HG03565 (cell line): ENCODE data around the gene SNX25.
"Not testable (repeated sequence)": the region's sequence is repeated elsewhere in the genome, so short reads cannot be mapped to it uniquely, and the experiment has no call there.

Experiments used
- ATAC-seq: cut with Tn5 transposase; IDR thresholded peaks from one replicate; pipeline ENCODE4 v1.9.1; 2021; ENCODE audit warnings: mild to moderate bottlenecking, moderate library complexity; ENCODE audit not compliant: unreplicated experiment

Gene SNX25

DNA sequence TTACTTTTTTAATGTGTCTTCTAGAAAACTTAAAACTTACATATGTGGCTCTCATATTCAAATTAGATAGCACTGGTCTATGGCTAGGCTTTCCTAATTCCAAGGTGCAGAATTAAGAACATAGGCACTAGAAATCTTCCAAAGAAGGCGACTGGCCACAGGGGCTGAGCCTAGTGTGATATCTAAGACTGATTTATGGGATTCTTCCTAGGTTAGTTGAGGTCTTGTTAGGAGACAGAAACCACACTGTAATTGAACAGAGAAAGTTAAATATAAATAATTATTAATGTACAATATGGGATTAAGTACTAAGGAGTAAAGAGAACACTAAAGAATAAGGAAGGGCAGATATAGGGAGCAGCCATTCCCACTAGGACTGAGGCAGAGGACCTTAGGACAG is 48.3 kb downstream of the SNX25 start:
- no peak for ATAC-seq

DNA sequence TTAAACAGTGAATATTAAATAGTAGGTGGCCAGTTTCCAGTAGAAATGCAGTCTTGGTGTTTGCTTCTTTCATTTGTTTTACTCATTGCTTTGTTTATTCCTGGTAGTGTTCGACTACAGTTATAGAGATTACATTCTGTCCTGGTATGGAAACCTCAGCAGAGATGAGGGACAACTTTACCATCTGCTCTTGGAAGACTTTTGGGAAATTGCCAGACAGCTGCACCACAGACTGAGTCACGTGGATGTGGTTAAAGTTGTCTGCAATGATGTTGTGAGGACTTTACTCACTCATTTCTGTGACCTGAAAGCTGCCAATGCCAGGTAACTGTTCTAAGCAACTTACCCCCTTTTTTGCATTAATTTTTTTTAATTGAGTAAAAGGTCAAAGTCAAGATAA is 49.3 kb downstream of the SNX25 start:
- ATAC-seq = not testable (repeated sequence)

DNA sequence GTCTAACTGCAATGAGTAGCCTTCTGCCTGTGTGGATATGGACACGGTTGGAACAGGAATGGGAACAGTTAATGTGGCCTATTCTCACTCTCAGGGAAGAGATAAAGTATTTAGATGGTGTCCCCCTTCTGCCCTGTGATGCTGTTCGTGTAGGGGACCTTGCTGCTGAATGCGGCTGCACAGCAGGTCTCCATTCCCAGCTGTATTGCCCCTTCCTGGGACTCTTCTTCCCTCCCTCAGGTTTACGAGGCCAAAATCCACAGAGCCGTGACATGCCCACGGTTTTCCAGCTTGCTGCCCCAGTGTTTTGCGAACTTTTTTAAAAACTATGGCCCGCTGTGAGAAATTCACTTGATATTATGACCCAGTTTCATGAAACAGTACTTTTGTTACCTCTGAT is 50.3 kb downstream of the SNX25 start:
- ATAC-seq = no peak

DNA sequence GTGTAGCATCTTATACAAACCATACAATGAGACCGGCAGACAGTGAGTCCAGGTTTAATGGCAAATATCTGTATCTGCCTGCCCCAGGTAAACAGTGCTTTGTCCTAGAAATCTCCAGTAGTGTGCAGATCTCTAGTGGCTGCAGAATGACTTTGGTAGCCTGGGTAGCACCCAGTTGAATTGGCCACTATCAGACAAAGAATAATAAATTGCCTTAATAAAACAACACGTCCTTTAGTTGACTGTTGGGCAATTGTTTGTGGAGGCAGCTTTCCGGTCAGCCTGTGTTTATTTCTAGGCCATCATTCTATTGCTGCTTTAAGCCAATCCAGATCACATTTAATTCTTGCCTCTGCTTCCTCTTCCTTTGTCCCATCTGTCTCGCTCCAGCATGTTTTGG is 52.5 kb downstream of the SNX25 start:
- no peak for ATAC-seq

DNA sequence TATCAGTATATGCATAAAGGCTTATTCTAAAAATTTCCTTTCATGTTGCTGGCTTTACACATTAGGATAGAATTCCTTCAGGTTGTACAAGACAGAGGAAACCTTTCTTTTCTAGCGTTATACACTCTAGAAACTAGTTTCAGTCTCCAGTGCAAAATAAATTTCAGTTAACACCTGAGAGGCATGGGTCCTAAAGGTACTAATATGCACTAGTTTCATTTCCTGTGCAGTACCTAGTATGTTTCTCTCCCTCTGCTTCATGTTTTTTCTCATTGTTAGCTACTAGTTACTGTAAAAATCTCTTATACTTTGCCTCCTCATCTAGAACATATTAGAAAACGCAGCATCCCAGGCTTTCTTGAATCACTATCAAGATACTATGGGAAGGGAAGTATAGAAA is 54.0 kb downstream of the SNX25 start:
- peak; percentile 38 for ATAC-seq

DNA sequence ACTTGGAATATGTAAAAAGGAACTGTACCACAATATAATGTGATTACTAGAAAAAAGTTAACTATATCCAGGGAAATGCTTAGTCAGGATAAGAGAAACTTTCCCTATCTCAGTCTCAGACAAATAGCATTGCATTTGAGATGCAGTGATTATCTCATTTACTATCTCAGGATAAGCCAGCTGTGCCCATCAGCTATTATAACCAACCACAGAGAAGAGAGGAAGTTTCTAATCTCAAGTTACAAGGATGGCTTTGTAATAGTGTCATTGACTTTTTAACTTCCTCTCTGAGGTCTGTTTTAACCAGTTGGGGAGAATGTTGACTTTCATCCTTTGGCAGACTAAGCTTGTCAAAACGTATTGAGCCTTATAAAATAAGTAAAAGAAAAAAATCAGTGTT is 56.5 kb downstream of the SNX25 start:
- peak; percentile 78 for ATAC-seq

DNA sequence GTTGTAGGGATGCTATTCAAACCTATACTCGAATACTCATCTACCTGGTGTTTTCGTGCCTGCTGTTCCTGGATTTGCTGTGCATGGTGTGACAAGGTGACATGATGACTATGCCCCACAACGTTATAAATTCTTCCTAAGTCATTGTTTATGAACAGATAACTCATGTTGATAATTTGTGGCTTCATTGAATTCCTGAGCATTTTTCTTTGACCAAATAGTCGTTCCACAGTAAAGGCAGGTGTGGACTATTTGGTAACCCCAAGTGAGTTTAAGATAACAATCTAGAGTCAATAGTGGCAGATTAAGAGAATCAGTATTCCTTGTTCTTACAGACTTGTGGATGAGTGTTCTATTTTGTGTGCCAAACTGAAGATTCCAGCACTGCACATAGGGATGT is 59.9 kb downstream of the SNX25 start:
- no peak for ATAC-seq

DNA sequence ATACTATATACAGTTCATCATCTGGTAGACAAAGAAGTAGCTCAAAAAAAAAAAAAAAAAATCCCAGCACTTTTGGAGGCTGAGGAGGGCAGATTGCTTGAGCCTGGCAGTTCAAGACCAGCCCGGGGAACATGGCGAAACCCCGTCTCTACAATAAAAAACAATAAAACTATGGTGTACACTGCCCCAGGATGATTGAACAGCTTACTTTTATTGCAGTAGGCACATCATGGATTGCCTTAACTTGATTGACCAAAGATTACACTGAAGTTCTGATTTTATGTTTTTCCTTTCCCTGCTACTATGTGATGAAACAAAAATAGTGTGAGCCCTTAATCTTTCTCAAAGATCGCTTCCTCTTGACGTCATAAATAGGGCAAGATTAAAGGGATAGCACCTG is 60.6 kb downstream of the SNX25 start:
- ATAC-seq = no peak

DNA sequence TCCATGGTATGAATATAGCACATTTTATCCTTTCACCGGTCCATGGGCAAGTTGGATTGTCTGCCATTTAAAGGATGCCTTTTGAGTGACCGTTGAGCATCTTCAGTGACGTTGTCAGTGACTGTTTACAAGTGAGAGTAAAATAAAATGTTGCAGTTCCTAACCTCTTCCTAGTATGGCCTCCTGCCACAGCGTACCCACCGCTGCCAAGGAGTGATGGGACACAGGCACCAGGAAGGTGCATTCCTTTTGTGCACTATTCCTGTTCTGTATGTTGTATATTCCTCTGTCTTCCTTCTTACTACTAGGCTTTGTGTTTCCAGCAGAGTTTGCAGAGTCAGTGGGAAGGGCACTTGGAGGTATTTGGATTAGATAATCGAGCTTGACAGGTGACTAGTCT is 61.5 kb downstream of the SNX25 start:
- no peak for ATAC-seq

DNA sequence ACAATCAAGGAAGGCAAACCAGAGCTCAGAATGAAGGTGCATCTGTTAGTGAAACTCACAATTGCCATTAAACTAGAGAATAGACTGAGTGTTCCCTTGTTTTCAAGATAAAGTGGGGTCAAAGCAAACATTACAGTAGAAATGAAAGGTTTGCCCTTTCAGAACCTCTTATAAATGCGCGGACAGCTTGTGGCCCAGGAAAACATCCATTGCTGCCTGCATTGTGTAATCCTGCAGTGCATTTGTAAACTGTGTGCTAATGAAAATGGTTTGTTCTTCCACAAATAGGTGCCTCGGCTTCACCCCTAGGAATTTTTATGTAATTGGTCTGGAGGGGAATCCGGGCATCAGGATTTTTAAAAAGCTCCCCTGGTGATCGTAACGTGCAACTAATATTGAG is 62.8 kb downstream of the SNX25 start:
- no peak for ATAC-seq

DNA sequence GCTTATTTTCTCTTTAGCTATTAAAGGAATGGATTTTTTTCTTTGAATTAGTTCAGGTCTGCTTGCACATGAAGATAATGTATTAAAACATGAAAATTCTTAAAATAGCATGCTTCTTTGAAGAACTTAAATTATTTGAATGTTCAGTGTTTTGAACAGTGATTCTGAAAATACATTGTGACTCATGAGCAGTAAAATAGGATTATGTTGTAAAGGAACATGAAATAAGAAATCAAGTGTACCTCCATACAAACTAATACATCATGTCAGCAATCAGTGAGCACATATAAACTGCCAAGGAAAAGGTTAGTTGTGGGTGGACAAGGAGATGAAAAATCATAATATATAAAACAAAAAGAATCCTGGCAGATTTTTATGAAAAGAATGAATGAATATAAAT is 66.1 kb downstream of the SNX25 start:
- ATAC-seq = no peak

DNA sequence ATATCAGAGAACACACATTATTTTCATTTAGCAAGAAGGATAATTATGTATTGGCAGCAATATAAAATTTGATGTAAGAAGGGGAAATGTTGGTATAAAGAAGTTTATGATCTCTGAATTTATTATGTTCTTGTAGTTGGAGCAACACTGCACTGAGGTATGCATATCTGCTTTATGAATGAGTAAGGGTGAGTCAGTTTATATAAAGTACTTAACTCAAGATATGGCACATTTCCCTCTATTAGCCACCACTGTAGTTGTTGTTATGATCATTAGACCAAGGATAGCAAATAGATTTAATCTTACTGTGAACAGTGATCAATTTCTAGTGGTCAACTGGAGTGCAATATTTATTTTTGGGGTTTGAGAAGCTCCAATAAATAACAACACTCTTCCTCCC is 66.6 kb downstream of the SNX25 start:
- ATAC-seq = no peak

DNA sequence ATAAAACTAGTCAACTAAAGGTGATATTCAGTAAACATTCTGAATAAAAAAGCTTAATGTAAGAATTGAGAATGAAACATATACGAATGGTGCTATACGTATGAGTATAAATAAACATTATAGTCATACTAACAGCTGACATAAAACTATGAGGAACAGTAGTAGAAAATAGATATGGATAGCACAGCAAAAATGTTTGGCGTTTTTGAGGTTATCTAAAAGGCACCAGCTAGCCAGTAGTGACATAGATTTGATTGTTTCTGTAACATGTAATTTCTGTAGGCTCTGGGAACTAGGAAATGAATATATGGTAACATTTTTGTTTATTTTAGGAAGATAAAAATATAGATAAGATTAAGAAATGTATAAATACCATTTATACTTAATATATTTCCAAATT is 69.3 kb downstream of the SNX25 start:
- ATAC-seq = no peak

DNA sequence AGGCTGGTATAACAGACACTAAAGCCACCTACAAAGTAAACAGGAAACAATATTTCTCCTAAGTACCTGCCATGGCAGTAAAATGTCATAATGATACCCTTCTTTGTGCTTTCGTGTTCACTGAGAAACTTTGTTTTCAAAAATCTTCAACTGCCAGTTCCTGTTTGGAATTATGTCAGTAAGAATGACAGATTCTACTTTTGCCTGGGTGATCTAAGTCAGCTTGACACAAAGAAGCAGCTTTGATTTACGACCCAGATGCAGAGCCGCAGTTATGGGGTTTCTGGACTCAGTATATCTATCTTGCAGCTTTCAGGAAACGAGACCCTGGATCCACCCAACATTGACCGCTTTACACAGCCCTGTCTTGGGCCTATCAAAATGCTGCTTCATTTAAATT is 71.2 kb downstream of the SNX25 start:
- ATAC-seq = no peak

DNA sequence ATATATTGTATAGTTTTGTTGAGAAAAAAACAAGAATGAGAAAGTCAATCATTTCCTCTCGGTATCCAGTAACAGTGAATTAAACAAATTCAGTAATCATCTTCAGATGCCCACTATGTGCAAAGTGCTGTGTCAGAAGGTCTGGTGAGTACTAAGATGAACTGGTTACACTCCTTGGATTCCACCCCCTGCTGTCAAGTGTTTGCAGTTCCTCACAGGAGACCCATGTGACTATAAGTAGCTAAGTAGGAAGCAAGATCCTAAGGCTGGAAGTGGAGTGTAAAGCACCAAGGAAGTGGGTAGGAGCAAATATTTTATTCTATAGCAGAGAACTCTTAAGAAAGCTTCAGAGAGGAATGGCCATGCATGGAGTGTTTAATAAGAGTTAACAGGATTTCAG is 73.6 kb downstream of the SNX25 start:
- no peak for ATAC-seq

DNA sequence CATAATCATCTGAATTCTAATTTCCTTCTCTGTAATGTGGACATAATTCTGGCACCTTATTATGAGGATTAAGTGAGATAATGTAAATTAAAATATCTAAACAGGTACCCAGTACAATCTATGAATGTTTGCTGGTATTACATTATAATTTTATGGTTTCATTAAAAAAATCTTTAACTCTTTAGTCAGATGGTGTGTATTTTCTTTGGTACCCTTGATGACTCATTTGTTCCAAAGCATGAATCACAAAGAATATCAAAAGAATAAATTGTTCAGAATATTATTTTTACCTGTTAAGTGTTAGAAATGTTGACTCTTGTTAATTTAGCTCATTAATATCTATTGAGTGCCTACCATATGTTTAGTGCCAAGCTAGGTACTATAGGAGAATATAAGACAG is 74.3 kb downstream of the SNX25 start:
- no peak for ATAC-seq

DNA sequence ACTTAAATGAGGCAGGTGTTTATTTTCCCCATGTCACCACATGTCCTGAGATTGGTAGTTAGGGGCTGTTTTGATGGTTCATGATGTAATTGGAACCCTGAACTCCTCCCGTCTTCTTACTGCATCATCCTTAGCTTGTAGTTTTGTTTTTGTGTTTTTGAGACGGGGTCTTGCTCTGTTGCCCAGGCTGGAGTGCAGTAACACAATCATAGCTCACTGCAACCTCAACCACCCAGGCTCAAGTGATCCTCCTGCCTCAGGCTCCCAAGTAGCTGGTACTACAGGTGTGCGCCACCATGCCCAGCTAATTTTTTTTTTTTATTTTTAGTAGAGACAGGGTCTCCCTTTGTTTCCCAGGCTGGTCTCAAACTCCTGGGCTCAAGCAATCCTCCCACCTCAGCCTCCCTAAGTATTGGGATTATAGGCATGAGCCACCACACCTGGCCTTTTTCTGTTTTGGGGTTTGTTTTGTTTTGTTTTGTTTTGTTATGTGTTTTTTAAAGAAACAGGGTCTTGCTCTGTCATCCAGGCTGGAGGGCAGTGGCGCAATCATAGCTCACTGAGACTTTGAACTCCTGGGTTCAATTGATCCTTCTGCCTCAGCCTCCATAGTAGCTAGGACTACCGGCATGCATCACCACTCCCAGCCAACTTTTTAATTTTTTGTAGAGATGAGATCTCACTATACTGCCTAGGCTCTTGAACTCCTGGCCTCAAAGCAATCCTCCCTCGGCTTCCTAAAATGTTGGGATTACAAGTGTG is 76.4 kb downstream of the SNX25 start:
- no peak for ATAC-seq

DNA sequence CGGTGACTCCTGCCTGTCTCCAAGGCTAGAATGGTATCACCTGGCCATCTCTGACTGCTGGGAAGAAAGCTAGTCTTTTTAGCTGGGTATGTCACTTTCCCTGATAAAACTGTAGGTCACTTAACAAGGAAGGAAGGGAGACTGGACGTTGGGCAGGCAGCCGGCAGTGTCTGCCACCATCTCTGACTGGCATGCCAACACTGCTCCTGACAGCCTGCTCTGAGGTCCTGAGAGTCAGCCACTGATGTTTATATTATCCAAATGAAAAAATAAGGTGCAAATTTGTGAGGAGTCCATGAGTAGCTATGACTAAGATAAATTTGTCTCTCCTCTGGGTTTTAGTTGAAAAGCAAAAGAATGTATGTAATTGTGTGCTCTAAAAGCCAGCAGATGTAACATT is 77.2 kb downstream of the SNX25 start:
- ATAC-seq = no peak

DNA sequence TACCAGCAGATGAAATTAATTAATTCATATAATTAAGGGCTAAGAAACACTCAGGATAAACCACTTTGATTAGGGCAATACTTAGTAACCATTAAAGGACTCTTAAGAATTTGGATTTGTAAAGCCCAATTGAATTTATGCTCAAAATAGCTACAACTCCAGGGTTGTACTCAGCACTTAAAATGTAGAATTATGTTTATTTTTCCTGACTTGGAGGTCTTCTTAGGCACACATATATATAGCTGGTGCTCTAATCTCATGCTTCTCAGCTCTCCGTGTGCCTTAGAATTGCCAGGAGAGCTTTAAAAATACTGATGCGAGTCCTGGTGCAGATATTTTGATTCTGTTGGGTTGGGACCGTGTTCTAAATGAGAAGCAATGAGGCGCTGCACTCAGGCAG is 77.6 kb downstream of the SNX25 start:
- ATAC-seq = no peak

DNA sequence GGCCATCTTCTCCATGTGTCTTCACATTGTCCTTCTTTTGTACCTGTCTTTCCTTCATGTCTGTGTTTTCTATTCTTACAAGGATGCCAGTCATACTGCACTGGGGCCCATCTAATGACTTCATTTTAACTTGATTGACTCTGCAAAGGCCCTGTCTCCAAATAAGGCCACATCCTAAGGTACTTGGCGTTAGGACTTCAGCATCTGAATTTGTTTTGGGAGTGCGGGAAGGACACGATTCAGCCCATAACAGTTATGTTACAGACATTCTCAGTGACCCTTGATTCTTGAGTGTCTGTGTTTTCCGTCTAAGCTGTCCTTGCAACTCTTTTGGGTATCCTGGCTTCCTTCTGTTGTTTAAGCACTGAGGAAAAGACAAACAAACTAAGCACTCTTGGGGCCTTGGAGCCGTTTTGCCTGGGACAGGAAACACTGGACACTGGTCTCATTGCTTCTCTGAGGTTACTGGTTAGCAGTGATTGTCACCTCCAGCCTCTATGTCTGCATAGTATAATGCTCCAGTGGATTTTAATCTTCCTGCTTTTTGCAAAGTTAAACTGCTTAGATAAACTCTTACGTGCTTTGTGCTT is 80.7 kb downstream of the SNX25 start:
- no peak for ATAC-seq

DNA sequence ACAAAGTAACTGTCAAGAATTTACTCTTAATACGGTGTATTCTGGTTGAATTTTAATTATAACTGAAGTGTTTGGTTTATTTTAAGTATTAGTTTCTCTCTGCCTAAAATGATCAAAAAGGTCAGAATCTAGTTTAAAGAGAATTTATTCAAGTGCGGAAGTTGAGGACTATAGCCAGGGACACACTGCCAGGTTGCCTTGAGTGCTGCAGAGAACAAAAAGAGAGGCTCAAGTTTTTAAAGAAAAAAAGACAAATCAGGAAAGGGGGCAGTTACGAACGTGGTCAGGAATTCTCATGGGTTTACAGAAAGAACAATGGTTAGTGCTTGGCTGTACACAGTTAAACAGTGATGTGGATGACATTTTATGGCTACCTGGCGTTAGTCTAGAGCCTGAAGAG is 81.3 kb downstream of the SNX25 start:
- ATAC-seq = no peak

DNA sequence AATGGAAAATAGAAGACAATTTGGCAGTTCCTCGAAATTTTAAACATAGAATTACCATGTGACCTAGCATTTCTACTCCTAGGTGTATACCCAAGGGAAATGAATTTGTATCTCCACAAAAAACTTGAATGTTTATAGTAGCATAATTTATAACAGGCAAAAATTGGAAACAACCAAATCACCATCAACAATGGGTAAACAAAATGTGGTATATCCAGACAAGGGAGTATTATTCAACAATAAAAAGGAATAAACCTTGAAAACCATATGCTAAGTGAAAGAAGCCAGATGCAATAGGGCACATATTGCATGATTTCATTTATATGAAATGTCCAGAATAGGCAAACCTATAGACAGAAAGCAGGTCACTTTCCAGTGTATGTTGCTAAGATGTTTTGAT is 83.8 kb downstream of the SNX25 start:
- ATAC-seq = no peak
